ENCODE data around the gene MBNL2.

GRCh38 chr13:97258801-97259200 is 36.7 kb downstream of the MBNL2 start:
- TF ChIP-seq CTCF (IDR thresholded peaks at IDR 0.05; ENCODE audit: poor library complexity) (no peak), EZH2 (IDR thresholded peaks at IDR 0.05; ENCODE audit: borderline replicate concordance) (no peak)
